ENCODE data around the gene NFKBIA. TPM values are rescaled to one million over a fixed set of nuclear protein-coding genes. Genes with fewer than 3 reads are reported as not detected.

The NFKBIA gene
- total and polyA plus RNA-seq, 7 donors = 95.5 to 340 (median 258) TPM

- intact Hi-C loops (cut with DNase I) = loop anchor here (5.0 kb wide), 1 partner anchor 96 kb away; the partner anchor contains the start of gene PSMA6
- Histone ChIP-seq H3K9me3 (no peaks in the 10 kb centered on the region), H3K27me3 (no peaks in the 10 kb centered on the region), H3K4me1 (peaks cover 5 to 48% (median 43%) of the 10 kb centered on the region in 4 donors), H3K36me3 (no peaks in the 10 kb centered on the region), H3K4me3 (no peak overlapping the region), H3K27ac (peak overlapping the region; percentile 91 to 97 (median 94))
- TF ChIP-seq EP300 (IDR thresholded peaks at IDR 0.05) = no peak
- TF ChIP-seq POLR2A (IDR thresholded peaks at IDR 0.05) = no peak
- no peak for TF ChIP-seq CTCF (IDR thresholded peaks at IDR 0.05)
- TF ChIP-seq POLR2AphosphoS5 (IDR thresholded peaks at IDR 0.05) = no peak
- 95% methylated on average over 14 of the region's 14 CpGs for WGBS, 2 donors
- DNase-seq = no peak
Observed at GRCh38 chr14:35387713-35388579, 16.6 kb downstream of the NFKBIA start.

GRCh38 chr14:35387219-35387618, 17.3 kb downstream of the NFKBIA start:
- Histone ChIP-seq H3K27ac (peak overlapping the region; percentile 91 to 97 (median 94)), H3K4me1 (peaks cover 5 to 50% (median 43%) of the 10 kb centered on the region in 4 donors), H3K27me3 (no peaks in the 10 kb centered on the region), H3K9me3 (no peaks in the 10 kb centered on the region), H3K36me3 (no peaks in the 10 kb centered on the region), H3K4me3 (no peak overlapping the region)
- 96 to 97% methylated on average over 7 of the region's 7 CpGs for WGBS, 2 donors
- DNase-seq = no peak
- TF ChIP-seq CTCF (IDR thresholded peaks at IDR 0.05) (no peak), POLR2AphosphoS5 (IDR thresholded peaks at IDR 0.05) (no peak), EP300 (IDR thresholded peaks at IDR 0.05) (no peak)
- intact Hi-C loops (cut with DNase I) = loop anchor here (5.0 kb wide), 1 partner anchor 95 kb away; the partner anchor contains the start of gene PSMA6

GRCh38 chr14:35386673-35387125, 17.9 kb downstream of the NFKBIA start:
- H3K4me3 ChIP-seq = no peak overlapping the region
- H3K4me1 ChIP-seq = peaks cover 5 to 50% (median 43%) of the 10 kb centered on the region in 4 donors
- WGBS, 2 donors = 82 to 85% methylated on average over 12 of the region's 12 CpGs
- intact Hi-C loops (cut with DNase I) = loop anchor here (5.0 kb wide), 1 partner anchor 94 kb away; the partner anchor contains the start of gene PSMA6
- TF ChIP-seq CTCF (IDR thresholded peaks at IDR 0.05) (no peak), EP300 (IDR thresholded peaks at IDR 0.05) (no peak), POLR2AphosphoS5 (IDR thresholded peaks at IDR 0.05) (peak in 1 of 4 donors; percentile 15), POLR2A (IDR thresholded peaks at IDR 0.05) (no peak)
- H3K36me3 ChIP-seq = no peaks in the 10 kb centered on the region
- no peaks in the 10 kb centered on the region for H3K27me3 ChIP-seq
- H3K27ac ChIP-seq = peak overlapping the region; percentile 91 to 97 (median 94)
- H3K9me3 ChIP-seq = no peaks in the 10 kb centered on the region
- DNase-seq = no peak

- peaks cover 5 to 44% (median 43%) of the 10 kb centered on the region in 4 donors for H3K4me1 ChIP-seq
- intact Hi-C loops (cut with DNase I) = loop anchor here (1.0 to 5.0 kb wide), 4 partner anchors 18 to 93 kb away; partner anchors contain the start of gene PSMA6
- peak overlapping the region in 3 of 4 donors; percentile 10 to 33 (median 17) for H3K4me3 ChIP-seq
- H3K27ac ChIP-seq = peak overlapping the region; percentile 91 to 97 (median 94)
- peak; percentile 98 for DNase-seq
- H3K36me3 ChIP-seq = no peaks in the 10 kb centered on the region
- TF ChIP-seq POLR2A (IDR thresholded peaks at IDR 0.05) (no peak), EP300 (IDR thresholded peaks at IDR 0.05) (peak in 2 of 4 donors; percentile 60 to 86), POLR2AphosphoS5 (IDR thresholded peaks at IDR 0.05) (peak in 3 of 4 donors; percentile 91 to 93 (median 93))
- no peaks in the 10 kb centered on the region for H3K9me3 ChIP-seq
- 61 to 74% methylated on average over 15 of the region's 15 CpGs for WGBS, 2 donors
- no peaks in the 10 kb centered on the region for H3K27me3 ChIP-seq
Observed at GRCh38 chr14:35385042-35385839, 19.3 kb downstream of the NFKBIA start.

Measured in sigmoid colon (tissue), 7 donors.